Fibroblast of the aortic adventitia (primary cell): ENCODE measurements around the gene NEK5. TPM values are rescaled to one million over a fixed set of nuclear protein-coding genes. Genes with fewer than 3 reads are reported as not detected.

Experiments used
- DNase-seq: peaks from one replicate; pipeline ENCODE4 v3.0.0-alpha.2; 2010; ENCODE audit warnings: low read depth
- H3K4me3 ChIP-seq: 2 replicates; pipeline ENCODE4 v1.5.1; 2011; ENCODE audit warnings: low read depth, mild to moderate bottlenecking, control low read depth, low read length, moderate library complexity
- CTCF ChIP-seq: IDR thresholded peaks from 2 replicates; pipeline ENCODE4 v1.5.1; 2011; ENCODE audit warnings: mild to moderate bottlenecking, low read length, control low read depth, inconsistent platforms; ENCODE audit not compliant: insufficient read depth
- total RNA-seq: library from RNA; depleted of rRNA; stranded (reverse); fragments of >200 nt; gene quantifications from 2 replicates; pipeline ENCODE4 v1.2.3, GENCODE V29; 2012; ENCODE audit warnings: low replicate concordance

Gene NEK5
- total RNA-seq, 1 donor: 0.45 TPM

DNA sequence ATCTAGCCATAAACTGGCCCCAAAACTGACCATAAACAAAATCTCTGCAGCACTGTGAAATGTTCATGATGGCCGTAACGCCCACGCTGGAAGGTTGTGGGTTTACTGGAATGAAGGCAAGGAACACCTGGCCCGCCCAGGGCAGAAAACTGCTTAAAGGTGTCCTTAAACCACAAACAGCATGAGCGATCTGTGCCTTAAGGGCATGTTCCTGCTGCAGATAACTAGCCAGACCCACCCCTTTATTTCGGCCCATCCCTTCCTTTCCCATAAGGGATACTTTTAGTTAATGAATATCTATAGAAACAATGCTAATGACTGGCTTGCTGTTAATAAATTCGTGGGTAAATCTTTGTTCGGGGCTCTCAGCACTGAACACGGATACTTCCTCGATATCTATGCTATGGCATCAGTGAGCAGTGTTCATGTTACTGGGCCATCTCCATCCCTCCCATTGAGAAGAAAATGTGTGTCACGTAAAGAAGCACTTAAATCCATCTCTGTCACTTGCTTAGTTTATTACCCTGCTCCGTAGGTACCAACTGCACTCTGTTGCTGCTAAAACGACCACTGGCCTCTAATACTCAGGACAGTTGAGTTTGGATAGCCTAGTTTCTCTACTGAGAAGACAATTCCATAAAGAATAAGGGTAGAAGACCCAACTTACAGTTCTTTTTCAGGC, 122.9 kb downstream of the NEK5 start:
- no peak for TF ChIP-seq CTCF
- DNase-seq: no peak
- no peak overlapping the region for H3K4me3 ChIP-seq

DNA sequence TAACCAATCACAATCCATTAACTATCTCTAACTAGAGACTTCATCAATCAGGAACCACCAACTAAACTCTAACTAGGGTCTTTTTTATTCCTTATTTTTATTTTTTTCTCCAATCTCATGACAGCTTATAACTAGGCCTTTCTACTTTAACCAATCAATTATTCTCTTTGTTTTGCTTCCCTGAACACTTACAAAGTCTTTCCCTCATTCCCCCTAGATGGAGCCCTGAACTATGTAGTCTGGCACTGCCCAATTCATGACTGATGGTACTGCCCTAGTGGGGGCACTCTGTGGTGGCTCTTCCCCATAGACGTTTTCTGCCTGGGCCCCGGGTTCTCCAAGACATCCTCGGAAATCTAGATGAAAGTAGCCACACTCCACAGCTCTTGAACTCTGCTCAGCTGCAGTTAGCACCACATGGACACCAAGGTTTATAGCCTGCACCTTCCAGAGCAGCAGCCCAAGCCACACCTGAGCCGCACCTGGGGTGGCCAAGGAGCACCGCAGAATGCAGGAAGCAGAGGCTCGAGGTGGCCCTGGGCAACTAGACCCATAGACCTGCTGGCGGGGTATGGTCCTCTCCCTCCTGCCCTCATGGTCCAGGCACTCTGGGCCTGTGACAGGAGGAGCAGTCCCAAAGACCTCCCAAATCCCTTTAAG, 124.2 kb downstream of the NEK5 start:
- no peak for DNase-seq
- TF ChIP-seq CTCF: no peak
- H3K4me3 ChIP-seq: no peak overlapping the region

DNA sequence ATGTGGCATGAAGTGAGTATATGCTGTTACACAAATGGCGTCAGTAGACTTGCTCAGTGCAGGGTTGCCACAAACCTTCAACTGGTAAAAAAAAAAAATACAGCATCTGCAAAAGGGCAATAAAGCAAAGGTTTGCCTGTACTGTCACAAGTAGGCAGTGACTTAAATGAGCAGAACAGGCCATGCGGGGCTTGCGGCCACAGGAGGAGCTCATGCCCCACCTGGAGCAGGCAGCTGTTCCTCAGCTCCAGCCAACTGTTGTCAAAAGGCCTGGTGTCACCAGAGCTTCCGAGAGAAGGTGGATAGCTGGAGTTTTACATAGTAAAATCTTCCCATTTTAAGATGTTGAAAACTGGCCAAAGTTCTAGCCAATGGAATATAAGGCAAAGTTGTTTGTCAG, 125.3 kb downstream of the NEK5 start:
- no peak for DNase-seq
- TF ChIP-seq CTCF: no peak
- H3K4me3 ChIP-seq: no peak overlapping the region

DNA sequence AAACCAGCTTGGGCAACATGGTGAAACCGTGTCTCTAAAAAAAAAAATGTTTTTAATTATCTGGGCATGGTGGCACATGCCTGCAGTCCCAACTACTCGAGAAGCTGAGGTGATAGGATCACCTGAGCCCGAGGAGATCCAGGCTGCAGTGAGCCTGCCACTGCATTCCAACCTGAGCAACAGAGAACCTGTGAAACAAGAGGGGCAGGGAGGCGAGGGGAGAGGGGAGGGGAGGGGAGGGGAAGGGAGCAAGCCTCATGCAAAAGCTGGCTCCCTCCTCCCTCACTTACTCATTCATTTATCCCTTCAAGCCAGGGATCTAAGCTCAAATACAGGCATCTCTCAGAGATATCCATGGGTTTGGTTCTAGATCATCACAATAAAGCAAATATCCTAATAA, 126.5 kb downstream of the NEK5 start:
- no peak for TF ChIP-seq CTCF
- no peak overlapping the region for H3K4me3 ChIP-seq
- DNase-seq: no peak

- H3K4me3 ChIP-seq: no peak overlapping the region
- DNase-seq: peak; percentile 70
Observed at GRCh38 chr13:52001120-52001731, 127.6 kb downstream of the NEK5 start.

DNA sequence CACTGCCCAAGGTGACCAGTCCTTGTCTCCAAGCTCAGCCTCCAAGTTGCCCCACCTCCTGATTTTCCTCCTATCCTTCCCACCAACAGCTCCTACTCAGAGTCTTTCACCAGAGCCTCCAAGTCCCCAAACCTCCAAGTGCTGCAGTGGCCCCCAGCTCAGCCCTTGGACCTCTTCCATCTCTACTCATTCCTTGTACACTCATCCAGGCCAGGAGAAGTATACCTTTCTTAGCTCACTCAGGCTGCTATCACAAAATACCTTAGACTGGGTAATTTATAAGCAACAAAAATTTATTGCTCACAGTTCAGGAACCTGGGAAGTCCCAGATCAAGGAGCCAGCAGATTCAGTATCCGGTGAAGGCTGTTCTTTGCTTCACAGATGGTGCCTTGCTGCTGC, 129.0 kb downstream of the NEK5 start:
- no peak for DNase-seq
- no peak overlapping the region for H3K4me3 ChIP-seq
- no peak for TF ChIP-seq CTCF

More at GRCh38 chr13:52001120-52001731, 127.6 kb downstream of the NEK5 start:
- TF ChIP-seq CTCF: peak; percentile 75
